Liver (tissue), 9 donors: ENCODE data around the gene CACTIN. TPM values are rescaled to one million over a fixed set of nuclear protein-coding genes. Genes with fewer than 3 reads are reported as not detected.

Experiments
- DNase-seq: peaks from one replicate; pipeline ENCODE4 v3.0.0-alpha.2; 2017; ENCODE audit warnings: low spot score
- H3K27ac ChIP-seq, 2 donors: one replicate each; pipeline ENCODE4 v1.7.0; 2013; ENCODE audit warnings: inconsistent platforms in 2 of 2, low read length in 2 of 2, control low read depth in 1 of 2, low read depth in 1 of 2, mild to moderate bottlenecking in 1 of 2
- H3K27me3 ChIP-seq, 4 donors: one replicate each; pipeline versions ENCODE4 v1.6.1 to v1.7.0; 2013; ENCODE audit warnings: low read length in 3 of 4, inconsistent platforms in 1 of 4, mild to moderate bottlenecking in 1 of 4, moderate library complexity in 1 of 4; ENCODE audit not compliant: control insufficient read depth in 4 of 4, insufficient read depth in 4 of 4
- H3K36me3 ChIP-seq, 4 donors: one replicate each; pipeline versions ENCODE4 v1.6.1 to v1.7.0; 2013; ENCODE audit warnings: low read length in 3 of 4, mild to moderate bottlenecking in 3 of 4, low read depth in 1 of 4, moderate library complexity in 1 of 4; ENCODE audit not compliant: control insufficient read depth in 4 of 4, insufficient read depth in 3 of 4
- H3K4me1 ChIP-seq, 4 donors: one replicate each; pipeline versions ENCODE4 v1.6.1 to v1.7.0; 2013; ENCODE audit warnings: low read length in 3 of 4, mild to moderate bottlenecking in 3 of 4, moderate library complexity in 1 of 4; ENCODE audit not compliant: control insufficient read depth in 4 of 4, insufficient read depth in 4 of 4
- H3K4me3 ChIP-seq, 3 donors: one replicate each; pipeline versions ENCODE4 v1.6.1 to v1.7.0; 2013; ENCODE audit warnings: low read length in 3 of 3, control low read depth in 1 of 3, low read depth in 1 of 3, mild to moderate bottlenecking in 1 of 3
- H3K9ac ChIP-seq, 2 donors: one replicate each; pipeline ENCODE4 v1.7.0; 2013; ENCODE audit warnings: low read length in 2 of 2, mild to moderate bottlenecking in 2 of 2, moderate library complexity in 2 of 2, control low read depth in 1 of 2, low read depth in 1 of 2
- H3K9me3 ChIP-seq, 4 donors: one replicate each; pipeline versions ENCODE4 v1.6.1 to v1.7.0; 2013; ENCODE audit warnings: low read length in 3 of 4; ENCODE audit not compliant: control insufficient read depth in 4 of 4
- EGR1 ChIP-seq, 2 donors: IDR thresholded peaks; 2 replicates each; pipeline ENCODE4 v1.6.1; 2016 to 2018; ENCODE audit warnings: antibody characterized with exemption in 2 of 2, low read depth in 2 of 2
- FOXA1 ChIP-seq: IDR thresholded peaks from 2 replicates; pipeline ENCODE4 v1.6.1; 2016; ENCODE audit warnings: antibody characterized with exemption
- FOXA2 ChIP-seq: IDR thresholded peaks from 2 replicates; pipeline ENCODE4 v1.6.1; 2016; ENCODE audit warnings: antibody characterized with exemption
- GABPA ChIP-seq, 2 donors: IDR thresholded peaks in 1 of 2; conservative IDR thresholded peaks in 1 of 2; 2 replicates each; pipeline ENCODE4 v1.6.1; 2016; ENCODE audit warnings: antibody characterized with exemption in 2 of 2, mild to moderate bottlenecking in 1 of 2, moderate library complexity in 1 of 2
- HNF4A ChIP-seq, 2 donors: conservative IDR thresholded peaks; 2 replicates each; pipeline ENCODE4 v1.6.1; 2016; ENCODE audit warnings: antibody characterized with exemption in 2 of 2, mild to moderate bottlenecking in 2 of 2
- HNF4G ChIP-seq: IDR thresholded peaks from 2 replicates; pipeline ENCODE4 v1.6.1; 2016; ENCODE audit warnings: antibody characterized with exemption
- JUND ChIP-seq, 2 donors: IDR thresholded peaks; 2 replicates each; pipeline ENCODE4 v1.6.1; 2016; ENCODE audit warnings: antibody characterized with exemption in 2 of 2
- NR2F2 ChIP-seq: IDR thresholded peaks from 2 replicates; pipeline ENCODE4 v1.6.1; 2016; ENCODE audit warnings: antibody characterized with exemption
- RAD21 ChIP-seq, 2 donors: IDR thresholded peaks; 2 replicates each; pipeline ENCODE4 v1.6.1; 2016; ENCODE audit warnings: antibody characterized with exemption in 2 of 2, mild to moderate bottlenecking in 2 of 2
- RXRA ChIP-seq, 2 donors: IDR thresholded peaks; 2 replicates each; pipeline ENCODE4 v1.6.1; 2017 to 2018; ENCODE audit warnings: antibody characterized with exemption in 2 of 2, mild to moderate bottlenecking in 1 of 2
- SP1 ChIP-seq: IDR thresholded peaks from 2 replicates; pipeline ENCODE4 v1.6.1; 2018; ENCODE audit warnings: antibody characterized with exemption, mild to moderate bottlenecking
- TAF1 ChIP-seq: conservative IDR thresholded peaks from 2 replicates; pipeline ENCODE4 v1.6.1; 2016; ENCODE audit warnings: antibody characterized with exemption, mild to moderate bottlenecking
- YY1 ChIP-seq: IDR thresholded peaks from 2 replicates; pipeline ENCODE4 v1.6.1; 2016; ENCODE audit warnings: antibody characterized with exemption, mild to moderate bottlenecking
- WGBS: extraction: QIAGEN DNeasy Blood & Tissue Kit; methylation state at CpG from one replicate; pipeline ENCODE4 v1.1.7; 2013; 5-methylcytosine and 5-hydroxymethylcytosine counted together
- polyA plus RNA-seq, 2 donors: library from polyadenylated mRNA; stranded (reverse) in 1 of 2; unstranded in 1 of 2; fragments of 200-250 nt in 1 of 2; fragments of >200 nt in 1 of 2; fragmentation: Nextera tagmentation in 1 of 2; extraction: Ambion mirVana in 1 of 2; gene quantifications; one replicate each; pipeline versions ENCODE4 v1.2.1 to v1.2.3, GENCODE V29; 2013 to 2015
- total RNA-seq, 2 donors: library from RNA; depleted of rRNA; stranded (reverse); fragments of >200 nt; gene quantifications; one replicate each; pipeline ENCODE4 v1.2.3, GENCODE V29; 2014
- TF ChIP-seq, protein P1 (sequence below): IDR thresholded peaks from 2 replicates; pipeline ENCODE4 v1.6.1; 2016; ENCODE audit warnings: antibody characterized with exemption
- TF ChIP-seq, protein P2 (sequence below): IDR thresholded peaks from 2 replicates; pipeline ENCODE4 v1.6.1; 2016; ENCODE audit warnings: antibody characterized with exemption
- TF ChIP-seq, protein P3 (sequence below): IDR thresholded peaks from 2 replicates; pipeline ENCODE4 v1.6.1; 2016; ENCODE audit warnings: antibody characterized with exemption, mild to moderate bottlenecking
- TF ChIP-seq, protein P4 (sequence below): IDR thresholded peaks from 2 replicates; pipeline ENCODE4 v1.6.1; 2016; ENCODE audit warnings: antibody characterized with exemption
- TF ChIP-seq, protein P5 (sequence below): fragments of 150-350 bp; IDR thresholded peaks from 2 replicates; pipeline ENCODE4 v1.5.1; 2017; ENCODE audit warnings: improper control_type of control experiment, low read depth, low read length; ENCODE audit not compliant: missing input control
- donor health status: healthy.
- donor health status: healthy.
- donor health status: healthy.
- donor health status: healthy.
- donor health status: healthy.

CACTIN gene
- total and polyA plus RNA-seq, 4 donors: 1.9 to 13.2 (median 10.0) TPM

DNA sequence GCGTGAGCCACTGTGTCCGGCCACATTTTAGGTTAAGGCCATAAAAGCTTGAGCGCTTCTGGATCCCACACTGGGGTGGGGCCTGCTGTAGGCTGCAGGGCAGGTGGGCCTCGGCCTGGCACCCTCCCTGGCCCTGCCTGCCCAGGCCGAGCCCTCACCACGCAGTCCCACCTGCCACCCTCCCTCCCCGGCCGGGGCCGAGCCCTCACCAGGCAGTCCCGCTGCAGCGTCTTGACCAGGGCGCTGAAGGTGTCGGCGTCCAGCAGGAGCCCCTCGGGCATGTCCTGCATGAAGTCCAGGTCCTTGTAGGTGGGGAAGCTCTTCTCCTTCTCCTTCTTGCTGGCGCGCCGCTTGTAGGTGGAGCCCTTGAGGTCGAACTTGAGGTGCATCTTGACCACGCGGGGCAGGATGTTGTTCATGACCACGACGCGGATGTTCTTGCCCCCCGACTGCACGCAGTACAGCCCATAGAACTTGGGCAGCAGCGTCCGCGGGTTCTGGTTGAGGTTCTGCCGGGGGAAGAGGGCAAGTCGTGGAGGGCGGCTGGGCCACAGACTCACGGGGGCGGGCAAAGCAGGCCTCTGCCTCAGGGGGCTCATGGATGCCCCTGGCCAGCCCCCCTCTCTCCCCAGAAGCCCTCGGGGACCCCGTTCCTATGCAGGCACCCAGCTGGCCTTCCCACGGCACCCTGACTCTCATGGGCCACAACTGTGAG is 26.6 kb upstream of the CACTIN start (continued):
- TF ChIP-seq RXRA (IDR thresholded peaks at IDR 0.05): no peak

DNA sequence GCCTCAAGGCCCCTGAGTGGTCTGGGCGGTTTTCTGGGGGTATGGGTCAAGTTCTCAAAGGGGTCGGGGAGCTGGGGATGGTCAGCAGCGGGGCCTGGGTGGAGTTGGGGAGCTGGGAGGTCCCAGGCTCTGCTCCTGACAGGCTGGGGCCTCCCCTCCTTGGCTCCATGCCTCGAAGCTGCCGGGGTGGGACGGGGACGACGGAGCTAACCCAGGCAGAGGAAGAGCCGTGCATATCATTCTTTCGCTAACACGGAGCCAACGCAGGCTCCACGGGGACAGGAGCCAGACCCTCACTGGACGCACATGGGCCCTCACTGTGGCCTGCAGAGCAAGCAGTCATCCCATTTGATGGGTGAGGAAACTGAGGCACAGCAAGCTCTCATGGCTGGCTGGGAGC is 25.8 kb upstream of the CACTIN start:
- H3K4me3 ChIP-seq: no peak overlapping the region
- no peak overlapping the region for H3K27ac ChIP-seq
- TF ChIP-seq RXRA (IDR thresholded peaks at IDR 0.05): no peak
- no peak for TF ChIP-seq JUND (IDR thresholded peaks at IDR 0.05)
- TF ChIP-seq, protein P1, sequence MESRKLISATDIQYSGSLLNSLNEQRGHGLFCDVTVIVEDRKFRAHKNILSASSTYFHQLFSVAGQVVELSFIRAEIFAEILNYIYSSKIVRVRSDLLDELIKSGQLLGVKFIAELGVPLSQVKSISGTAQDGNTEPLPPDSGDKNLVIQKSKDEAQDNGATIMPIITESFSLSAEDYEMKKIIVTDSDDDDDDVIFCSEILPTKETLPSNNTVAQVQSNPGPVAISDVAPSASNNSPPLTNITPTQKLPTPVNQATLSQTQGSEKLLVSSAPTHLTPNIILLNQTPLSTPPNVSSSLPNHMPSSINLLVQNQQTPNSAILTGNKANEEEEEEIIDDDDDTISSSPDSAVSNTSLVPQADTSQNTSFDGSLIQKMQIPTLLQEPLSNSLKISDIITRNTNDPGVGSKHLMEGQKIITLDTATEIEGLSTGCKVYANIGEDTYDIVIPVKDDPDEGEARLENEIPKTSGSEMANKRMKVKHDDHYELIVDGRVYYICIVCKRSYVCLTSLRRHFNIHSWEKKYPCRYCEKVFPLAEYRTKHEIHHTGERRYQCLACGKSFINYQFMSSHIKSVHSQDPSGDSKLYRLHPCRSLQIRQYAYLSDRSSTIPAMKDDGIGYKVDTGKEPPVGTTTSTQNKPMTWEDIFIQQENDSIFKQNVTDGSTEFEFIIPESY: no peak
- no peak for TF ChIP-seq YY1
- no peak for TF ChIP-seq FOXA2
- no peak for TF ChIP-seq SP1
- TF ChIP-seq TAF1: no peak
- TF ChIP-seq, protein P2, sequence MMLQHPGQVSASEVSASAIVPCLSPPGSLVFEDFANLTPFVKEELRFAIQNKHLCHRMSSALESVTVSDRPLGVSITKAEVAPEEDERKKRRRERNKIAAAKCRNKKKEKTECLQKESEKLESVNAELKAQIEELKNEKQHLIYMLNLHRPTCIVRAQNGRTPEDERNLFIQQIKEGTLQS: no peak
- TF ChIP-seq NR2F2: no peak
- TF ChIP-seq HNF4A (conservative IDR thresholded peaks at IDR 0.05): no peak
- TF ChIP-seq, protein P3, sequence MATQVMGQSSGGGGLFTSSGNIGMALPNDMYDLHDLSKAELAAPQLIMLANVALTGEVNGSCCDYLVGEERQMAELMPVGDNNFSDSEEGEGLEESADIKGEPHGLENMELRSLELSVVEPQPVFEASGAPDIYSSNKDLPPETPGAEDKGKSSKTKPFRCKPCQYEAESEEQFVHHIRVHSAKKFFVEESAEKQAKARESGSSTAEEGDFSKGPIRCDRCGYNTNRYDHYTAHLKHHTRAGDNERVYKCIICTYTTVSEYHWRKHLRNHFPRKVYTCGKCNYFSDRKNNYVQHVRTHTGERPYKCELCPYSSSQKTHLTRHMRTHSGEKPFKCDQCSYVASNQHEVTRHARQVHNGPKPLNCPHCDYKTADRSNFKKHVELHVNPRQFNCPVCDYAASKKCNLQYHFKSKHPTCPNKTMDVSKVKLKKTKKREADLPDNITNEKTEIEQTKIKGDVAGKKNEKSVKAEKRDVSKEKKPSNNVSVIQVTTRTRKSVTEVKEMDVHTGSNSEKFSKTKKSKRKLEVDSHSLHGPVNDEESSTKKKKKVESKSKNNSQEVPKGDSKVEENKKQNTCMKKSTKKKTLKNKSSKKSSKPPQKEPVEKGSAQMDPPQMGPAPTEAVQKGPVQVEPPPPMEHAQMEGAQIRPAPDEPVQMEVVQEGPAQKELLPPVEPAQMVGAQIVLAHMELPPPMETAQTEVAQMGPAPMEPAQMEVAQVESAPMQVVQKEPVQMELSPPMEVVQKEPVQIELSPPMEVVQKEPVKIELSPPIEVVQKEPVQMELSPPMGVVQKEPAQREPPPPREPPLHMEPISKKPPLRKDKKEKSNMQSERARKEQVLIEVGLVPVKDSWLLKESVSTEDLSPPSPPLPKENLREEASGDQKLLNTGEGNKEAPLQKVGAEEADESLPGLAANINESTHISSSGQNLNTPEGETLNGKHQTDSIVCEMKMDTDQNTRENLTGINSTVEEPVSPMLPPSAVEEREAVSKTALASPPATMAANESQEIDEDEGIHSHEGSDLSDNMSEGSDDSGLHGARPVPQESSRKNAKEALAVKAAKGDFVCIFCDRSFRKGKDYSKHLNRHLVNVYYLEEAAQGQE: no peak
- no peak for TF ChIP-seq GABPA (IDR thresholded peaks at IDR 0.05 in 1 of 2, conservative IDR thresholded peaks at IDR 0.05 in 1 of 2)
- no peak for TF ChIP-seq RAD21 (IDR thresholded peaks at IDR 0.05)
- TF ChIP-seq, protein P4, sequence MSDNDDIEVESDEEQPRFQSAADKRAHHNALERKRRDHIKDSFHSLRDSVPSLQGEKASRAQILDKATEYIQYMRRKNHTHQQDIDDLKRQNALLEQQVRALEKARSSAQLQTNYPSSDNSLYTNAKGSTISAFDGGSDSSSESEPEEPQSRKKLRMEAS: no peak
- TF ChIP-seq, protein P5, sequence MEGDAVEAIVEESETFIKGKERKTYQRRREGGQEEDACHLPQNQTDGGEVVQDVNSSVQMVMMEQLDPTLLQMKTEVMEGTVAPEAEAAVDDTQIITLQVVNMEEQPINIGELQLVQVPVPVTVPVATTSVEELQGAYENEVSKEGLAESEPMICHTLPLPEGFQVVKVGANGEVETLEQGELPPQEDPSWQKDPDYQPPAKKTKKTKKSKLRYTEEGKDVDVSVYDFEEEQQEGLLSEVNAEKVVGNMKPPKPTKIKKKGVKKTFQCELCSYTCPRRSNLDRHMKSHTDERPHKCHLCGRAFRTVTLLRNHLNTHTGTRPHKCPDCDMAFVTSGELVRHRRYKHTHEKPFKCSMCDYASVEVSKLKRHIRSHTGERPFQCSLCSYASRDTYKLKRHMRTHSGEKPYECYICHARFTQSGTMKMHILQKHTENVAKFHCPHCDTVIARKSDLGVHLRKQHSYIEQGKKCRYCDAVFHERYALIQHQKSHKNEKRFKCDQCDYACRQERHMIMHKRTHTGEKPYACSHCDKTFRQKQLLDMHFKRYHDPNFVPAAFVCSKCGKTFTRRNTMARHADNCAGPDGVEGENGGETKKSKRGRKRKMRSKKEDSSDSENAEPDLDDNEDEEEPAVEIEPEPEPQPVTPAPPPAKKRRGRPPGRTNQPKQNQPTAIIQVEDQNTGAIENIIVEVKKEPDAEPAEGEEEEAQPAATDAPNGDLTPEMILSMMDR: no peak
- no peak for TF ChIP-seq HNF4G
- no peak for TF ChIP-seq EGR1 (IDR thresholded peaks at IDR 0.05; ENCODE audit: low read depth in 2 of 2)
- TF ChIP-seq FOXA1: no peak
- WGBS: 96% methylated on average over 14 of the region's 14 CpGs
- no peak overlapping the region for H3K9ac ChIP-seq
- DNase-seq: no peak
- H3K4me1 ChIP-seq: peaks cover 2 to 11% (median 6%) of the 10 kb centered on the region in 4 donors
- H3K9me3 ChIP-seq: no peaks in the 10 kb centered on the region
- peaks cover 0 to 17% (median 9%) of the 10 kb centered on the region in 4 donors for H3K36me3 ChIP-seq
- H3K27me3 ChIP-seq: no peaks in the 10 kb centered on the region
